ENCODE measurements around the gene PPFIA1. TPM values are rescaled to one million over a fixed set of nuclear protein-coding genes. Genes with fewer than 3 reads are reported as not detected.
"Not testable (repeated sequence)": the region's sequence is repeated elsewhere in the genome, so short reads cannot be mapped to it uniquely, and the experiment has no call there.

Gene PPFIA1
- total RNA-seq, 1 donor from 2014 or later: 29.3 TPM

DNA sequence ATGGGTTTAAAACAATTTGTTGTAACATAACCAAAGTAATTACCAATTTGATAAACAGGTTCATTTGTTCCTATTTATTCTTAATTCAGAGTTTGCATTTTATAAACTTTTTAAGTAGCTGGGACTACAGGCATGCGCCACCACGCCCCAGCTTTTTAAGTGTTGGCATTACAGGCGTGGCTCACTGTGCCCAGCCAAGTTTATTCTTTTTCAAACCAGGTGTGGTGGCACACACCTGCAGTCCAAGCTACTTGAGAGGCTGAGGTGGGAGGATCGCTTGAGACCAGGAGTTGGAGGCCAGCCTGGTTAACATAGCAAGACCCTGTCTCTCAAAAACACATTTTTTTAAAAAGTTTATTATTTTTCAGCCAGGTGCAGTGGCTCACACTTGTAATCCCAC, 19.1 kb downstream of the PPFIA1 start:
- no peaks in the 10 kb centered on the region for H3K4me1 ChIP-seq
- TF ChIP-seq, protein P1, sequence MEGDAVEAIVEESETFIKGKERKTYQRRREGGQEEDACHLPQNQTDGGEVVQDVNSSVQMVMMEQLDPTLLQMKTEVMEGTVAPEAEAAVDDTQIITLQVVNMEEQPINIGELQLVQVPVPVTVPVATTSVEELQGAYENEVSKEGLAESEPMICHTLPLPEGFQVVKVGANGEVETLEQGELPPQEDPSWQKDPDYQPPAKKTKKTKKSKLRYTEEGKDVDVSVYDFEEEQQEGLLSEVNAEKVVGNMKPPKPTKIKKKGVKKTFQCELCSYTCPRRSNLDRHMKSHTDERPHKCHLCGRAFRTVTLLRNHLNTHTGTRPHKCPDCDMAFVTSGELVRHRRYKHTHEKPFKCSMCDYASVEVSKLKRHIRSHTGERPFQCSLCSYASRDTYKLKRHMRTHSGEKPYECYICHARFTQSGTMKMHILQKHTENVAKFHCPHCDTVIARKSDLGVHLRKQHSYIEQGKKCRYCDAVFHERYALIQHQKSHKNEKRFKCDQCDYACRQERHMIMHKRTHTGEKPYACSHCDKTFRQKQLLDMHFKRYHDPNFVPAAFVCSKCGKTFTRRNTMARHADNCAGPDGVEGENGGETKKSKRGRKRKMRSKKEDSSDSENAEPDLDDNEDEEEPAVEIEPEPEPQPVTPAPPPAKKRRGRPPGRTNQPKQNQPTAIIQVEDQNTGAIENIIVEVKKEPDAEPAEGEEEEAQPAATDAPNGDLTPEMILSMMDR (IDR thresholded peaks at IDR 0.05): no peak
- peak in 1 of 2 donors; percentile 50 for DNase-seq (ENCODE audit: low spot score in 2 of 2)
- intact Hi-C loops (cut with DNase I): no loop called here
- no peak overlapping the region for H3K4me3 ChIP-seq
- peaks cover 25 to 45% of the 10 kb centered on the region in 2 donors for H3K36me3 ChIP-seq
- no peak overlapping the region for H3K27ac ChIP-seq
- no peaks in the 10 kb centered on the region for H3K9me3 ChIP-seq
- H3K27me3 ChIP-seq: no peaks in the 10 kb centered on the region

DNA sequence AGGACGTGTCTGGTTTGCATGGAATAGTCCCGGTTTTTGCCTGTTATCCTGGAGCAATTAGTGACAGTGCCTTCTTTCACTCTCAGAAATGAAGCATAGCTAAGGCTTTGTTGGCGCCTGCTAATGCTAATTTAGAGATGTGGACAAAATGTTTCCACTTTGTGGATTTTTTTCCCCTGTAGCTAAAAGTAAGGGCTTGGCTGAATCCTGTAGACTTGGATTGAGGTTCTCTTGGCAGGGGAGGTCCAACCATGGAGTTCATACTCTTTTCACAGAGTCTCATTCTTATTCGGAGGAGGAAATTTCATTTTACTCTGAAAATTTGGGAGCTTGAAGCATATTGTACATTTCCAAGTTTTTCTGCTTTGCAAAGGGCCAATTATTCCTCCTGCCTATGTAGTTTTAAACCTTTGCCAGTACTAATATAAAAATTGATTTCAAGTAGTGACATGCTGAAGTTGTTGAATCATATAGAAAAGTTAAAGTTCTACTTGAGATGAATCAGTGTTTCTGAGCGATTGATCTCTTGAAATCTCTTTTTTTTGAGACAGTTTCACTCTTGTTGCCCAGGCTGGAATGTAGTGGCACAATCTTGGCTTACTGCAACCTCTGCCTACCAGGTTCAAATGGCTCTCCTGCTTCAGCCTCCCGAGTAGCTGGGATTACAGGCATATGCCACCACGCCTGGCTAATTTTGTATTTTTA, 20.0 kb downstream of the PPFIA1 start:
- Histone ChIP-seq H3K9me3 (no peaks in the 10 kb centered on the region), H3K4me1 (no peaks in the 10 kb centered on the region), H3K27me3 (no peaks in the 10 kb centered on the region), H3K36me3 (peaks cover 19 to 37% of the 10 kb centered on the region in 2 donors), H3K4me3 (no peak overlapping the region), H3K27ac (peak overlapping the region in 1 of 2 donors; percentile 15)
- TF ChIP-seq, protein P1 (IDR thresholded peaks at IDR 0.05): no peak
- intact Hi-C loops (cut with DNase I): no loop called here
- DNase-seq (ENCODE audit: low spot score in 2 of 2): no peak

DNA sequence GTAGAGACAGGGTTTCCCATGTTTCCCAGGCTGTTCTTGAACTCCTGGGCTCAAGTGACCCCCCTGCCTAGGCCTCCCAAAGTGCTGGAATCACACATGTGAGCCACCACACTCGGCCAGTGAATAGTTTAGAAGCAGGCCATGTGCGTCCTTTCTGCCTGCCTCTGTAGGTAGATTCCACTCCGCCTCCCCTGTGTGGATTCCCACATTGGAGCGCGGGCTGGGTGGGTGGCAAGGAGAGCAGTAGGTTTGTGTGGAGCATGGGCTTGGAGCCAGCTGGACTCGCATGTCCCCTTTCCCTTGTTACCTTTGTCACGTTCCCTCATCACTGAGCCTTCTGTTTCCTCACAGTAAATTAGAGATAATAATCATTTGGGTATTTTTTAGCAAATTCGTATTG, 21.7 kb downstream of the PPFIA1 start:
- no peaks in the 10 kb centered on the region for H3K9me3 ChIP-seq
- TF ChIP-seq, protein P1 (IDR thresholded peaks at IDR 0.05): no peak

DNA sequence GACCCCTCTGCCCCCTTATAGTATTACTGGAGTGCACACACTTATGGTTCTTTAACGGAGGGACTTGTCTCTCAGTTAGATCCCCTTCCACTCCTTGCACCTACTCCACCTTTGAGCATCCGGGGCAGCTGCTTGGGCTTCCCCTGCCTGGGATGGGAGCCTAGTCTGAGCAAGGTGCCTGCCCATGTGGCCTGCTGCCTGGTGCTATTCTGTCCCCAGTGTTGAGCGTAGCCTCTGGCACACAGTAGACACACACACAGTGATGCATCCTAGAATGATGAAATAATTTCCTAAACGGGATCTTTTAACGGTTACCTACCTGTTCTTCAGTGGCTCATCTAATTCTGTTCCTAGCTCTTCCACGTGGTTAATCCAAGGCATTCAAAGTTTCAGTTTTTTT, 22.4 kb downstream of the PPFIA1 start:
- TF ChIP-seq, protein P1 (IDR thresholded peaks at IDR 0.05): no peak
- no peaks in the 10 kb centered on the region for H3K27me3 ChIP-seq
- no peaks in the 10 kb centered on the region for H3K9me3 ChIP-seq
- H3K36me3 ChIP-seq: peaks cover 13 to 20% of the 10 kb centered on the region in 2 donors
- peaks cover 0 to 3% of the 10 kb centered on the region in 2 donors for H3K4me1 ChIP-seq
- no peak for DNase-seq (ENCODE audit: low spot score in 2 of 2)
- intact Hi-C loops (cut with DNase I): no loop called here
- no peak overlapping the region for H3K27ac ChIP-seq
- no peak overlapping the region for H3K4me3 ChIP-seq

More for the DNA sequence above, 21.7 kb downstream of the PPFIA1 start:
- intact Hi-C loops (cut with DNase I): no loop called here
- Histone ChIP-seq H3K27me3 (no peaks in the 10 kb centered on the region), H3K4me3 (no peak overlapping the region), H3K4me1 (no peaks in the 10 kb centered on the region), H3K27ac (no peak overlapping the region), H3K36me3 (peaks cover 13 to 20% of the 10 kb centered on the region in 2 donors)
- DNase-seq (ENCODE audit: low spot score in 2 of 2): no peak

DNA sequence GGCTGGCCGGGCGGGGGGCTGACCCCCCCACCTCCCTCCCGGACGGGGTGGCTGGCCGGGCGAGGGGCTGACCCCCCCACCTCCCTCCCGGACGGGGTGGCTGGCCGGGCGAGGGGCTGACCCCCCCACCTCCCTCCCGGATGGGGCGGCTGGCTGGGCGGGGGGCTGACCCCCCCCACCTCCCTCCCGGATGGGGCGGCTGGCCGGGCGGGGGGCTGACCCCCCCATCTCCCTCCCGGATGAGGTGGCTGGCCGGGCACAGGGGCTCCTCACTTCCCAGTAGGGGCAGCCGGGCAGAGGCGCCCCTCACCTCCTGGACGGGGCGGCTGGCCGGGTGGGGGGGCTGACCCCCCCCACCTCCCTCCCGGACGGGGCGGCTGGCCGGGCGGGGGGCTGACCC, 24.7 kb downstream of the PPFIA1 start:
- DNase-seq (ENCODE audit: low spot score in 2 of 2); H3K4me3 ChIP-seq; H3K9me3 ChIP-seq; H3K27me3 ChIP-seq; H3K27ac ChIP-seq; H3K4me1 ChIP-seq; intact Hi-C loops (cut with DNase I): not testable (repeated sequence)
- peaks cover 9 to 25% of the 10 kb centered on the region in 2 donors for H3K36me3 ChIP-seq

DNA sequence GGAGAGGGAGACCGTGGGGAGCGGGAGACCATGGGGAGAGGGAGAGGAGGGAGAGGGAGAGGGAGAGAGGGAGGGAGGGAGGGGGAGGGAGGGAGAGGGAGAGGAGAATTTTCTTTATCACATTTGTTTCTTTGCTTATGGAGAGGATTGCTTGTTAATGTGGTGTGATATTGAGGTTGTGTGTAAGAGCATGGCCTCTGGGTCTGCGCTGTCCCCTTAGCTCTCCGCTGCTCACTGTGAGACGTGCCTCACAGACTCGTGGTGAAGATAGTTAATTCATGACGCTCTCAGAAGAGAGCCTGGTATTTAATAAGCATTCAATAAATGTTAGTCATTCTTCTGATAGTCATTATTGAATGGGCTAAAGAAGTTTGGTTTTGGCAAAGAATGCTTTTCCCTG, 26.2 kb downstream of the PPFIA1 start:
- TF ChIP-seq, protein P1 (IDR thresholded peaks at IDR 0.05): no peak
- H3K27me3 ChIP-seq: no peaks in the 10 kb centered on the region
- H3K4me1 ChIP-seq: peaks cover 0 to 7% of the 10 kb centered on the region in 2 donors
- intact Hi-C loops (cut with DNase I): no loop called here
- no peak overlapping the region for H3K27ac ChIP-seq
- H3K9me3 ChIP-seq: no peaks in the 10 kb centered on the region
- peaks cover 6 to 25% of the 10 kb centered on the region in 2 donors for H3K36me3 ChIP-seq
- no peak for DNase-seq (ENCODE audit: low spot score in 2 of 2)
- H3K4me3 ChIP-seq: no peak overlapping the region
